ENCODE data around the gene PRR5.

DNA sequence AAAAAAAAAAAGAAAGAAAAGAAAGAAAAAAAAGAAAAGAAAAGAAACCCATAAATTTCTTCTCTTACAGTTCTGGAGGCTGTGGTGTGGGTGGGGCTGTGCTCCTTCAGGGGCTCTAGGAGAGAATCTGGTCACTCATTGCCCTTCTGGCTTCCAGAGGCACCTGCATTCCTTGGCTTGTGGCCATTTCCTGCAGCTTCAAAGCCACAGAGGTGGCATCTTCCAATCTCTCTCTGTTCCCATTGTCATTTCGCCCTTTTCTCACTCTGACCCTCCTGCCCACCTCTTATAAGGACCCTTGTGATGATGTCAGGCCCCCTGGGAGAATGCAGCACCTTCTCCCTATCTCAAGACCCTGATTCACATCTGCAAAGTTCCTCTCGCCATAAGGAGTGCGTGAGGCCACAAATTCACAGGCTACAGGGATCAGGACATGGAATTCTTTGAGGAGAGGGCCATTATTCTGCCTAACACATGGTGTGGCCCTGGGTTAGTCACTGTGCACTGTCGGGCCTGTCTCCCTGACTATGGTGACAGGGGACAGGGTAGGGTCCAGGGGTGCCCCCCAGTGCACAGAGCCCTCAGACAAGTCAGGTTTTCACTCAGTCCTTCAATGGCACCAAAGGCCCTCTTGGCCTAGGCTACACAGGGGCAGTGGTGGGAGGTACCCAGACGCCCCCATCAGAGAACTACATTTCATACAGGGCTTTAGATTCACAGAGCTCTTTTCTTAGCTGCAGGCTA lies 38.6 kb upstream of the PRR5 start:
- TF ChIP-seq, protein P1, sequence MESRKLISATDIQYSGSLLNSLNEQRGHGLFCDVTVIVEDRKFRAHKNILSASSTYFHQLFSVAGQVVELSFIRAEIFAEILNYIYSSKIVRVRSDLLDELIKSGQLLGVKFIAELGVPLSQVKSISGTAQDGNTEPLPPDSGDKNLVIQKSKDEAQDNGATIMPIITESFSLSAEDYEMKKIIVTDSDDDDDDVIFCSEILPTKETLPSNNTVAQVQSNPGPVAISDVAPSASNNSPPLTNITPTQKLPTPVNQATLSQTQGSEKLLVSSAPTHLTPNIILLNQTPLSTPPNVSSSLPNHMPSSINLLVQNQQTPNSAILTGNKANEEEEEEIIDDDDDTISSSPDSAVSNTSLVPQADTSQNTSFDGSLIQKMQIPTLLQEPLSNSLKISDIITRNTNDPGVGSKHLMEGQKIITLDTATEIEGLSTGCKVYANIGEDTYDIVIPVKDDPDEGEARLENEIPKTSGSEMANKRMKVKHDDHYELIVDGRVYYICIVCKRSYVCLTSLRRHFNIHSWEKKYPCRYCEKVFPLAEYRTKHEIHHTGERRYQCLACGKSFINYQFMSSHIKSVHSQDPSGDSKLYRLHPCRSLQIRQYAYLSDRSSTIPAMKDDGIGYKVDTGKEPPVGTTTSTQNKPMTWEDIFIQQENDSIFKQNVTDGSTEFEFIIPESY (IDR thresholded peaks at IDR 0.05; ENCODE audit: extremely low read depth, insufficient replicate concordance, low read length) = no peak
- no peak for TF ChIP-seq ZFX (IDR thresholded peaks at IDR 0.05)
- no peak for TF ChIP-seq EZH2 (IDR thresholded peaks at IDR 0.05)
- TF ChIP-seq, protein P2, sequence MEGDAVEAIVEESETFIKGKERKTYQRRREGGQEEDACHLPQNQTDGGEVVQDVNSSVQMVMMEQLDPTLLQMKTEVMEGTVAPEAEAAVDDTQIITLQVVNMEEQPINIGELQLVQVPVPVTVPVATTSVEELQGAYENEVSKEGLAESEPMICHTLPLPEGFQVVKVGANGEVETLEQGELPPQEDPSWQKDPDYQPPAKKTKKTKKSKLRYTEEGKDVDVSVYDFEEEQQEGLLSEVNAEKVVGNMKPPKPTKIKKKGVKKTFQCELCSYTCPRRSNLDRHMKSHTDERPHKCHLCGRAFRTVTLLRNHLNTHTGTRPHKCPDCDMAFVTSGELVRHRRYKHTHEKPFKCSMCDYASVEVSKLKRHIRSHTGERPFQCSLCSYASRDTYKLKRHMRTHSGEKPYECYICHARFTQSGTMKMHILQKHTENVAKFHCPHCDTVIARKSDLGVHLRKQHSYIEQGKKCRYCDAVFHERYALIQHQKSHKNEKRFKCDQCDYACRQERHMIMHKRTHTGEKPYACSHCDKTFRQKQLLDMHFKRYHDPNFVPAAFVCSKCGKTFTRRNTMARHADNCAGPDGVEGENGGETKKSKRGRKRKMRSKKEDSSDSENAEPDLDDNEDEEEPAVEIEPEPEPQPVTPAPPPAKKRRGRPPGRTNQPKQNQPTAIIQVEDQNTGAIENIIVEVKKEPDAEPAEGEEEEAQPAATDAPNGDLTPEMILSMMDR (IDR thresholded peaks at IDR 0.05 in 2 of 3, conservative IDR thresholded peaks at IDR 0.05 in 1 of 3; ENCODE audit: borderline replicate concordance in 1 of 3, insufficient read depth in 1 of 3, low read depth in 2 of 3, low read length in 2 of 3) = no peak
- TF ChIP-seq, protein P3, sequence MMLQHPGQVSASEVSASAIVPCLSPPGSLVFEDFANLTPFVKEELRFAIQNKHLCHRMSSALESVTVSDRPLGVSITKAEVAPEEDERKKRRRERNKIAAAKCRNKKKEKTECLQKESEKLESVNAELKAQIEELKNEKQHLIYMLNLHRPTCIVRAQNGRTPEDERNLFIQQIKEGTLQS (IDR thresholded peaks at IDR 0.05) = no peak
- TF ChIP-seq JUND (IDR thresholded peaks at IDR 0.05) = no peak
- no peak for TF ChIP-seq ELF1 (IDR thresholded peaks at IDR 0.05; ENCODE audit: borderline replicate concordance, low read depth)
- no peak for TF ChIP-seq POLR2AphosphoS5 (IDR thresholded peaks at IDR 0.05; ENCODE audit: low read depth, low read length)
- TF ChIP-seq POLR2A (IDR thresholded peaks at IDR 0.05; ENCODE audit: borderline replicate concordance, extremely low read depth, insufficient read depth, insufficient read length) = no peak
- TF ChIP-seq RAD21 (IDR thresholded peaks at IDR 0.05; ENCODE audit: low read depth) = no peak
- TF ChIP-seq, protein P4, sequence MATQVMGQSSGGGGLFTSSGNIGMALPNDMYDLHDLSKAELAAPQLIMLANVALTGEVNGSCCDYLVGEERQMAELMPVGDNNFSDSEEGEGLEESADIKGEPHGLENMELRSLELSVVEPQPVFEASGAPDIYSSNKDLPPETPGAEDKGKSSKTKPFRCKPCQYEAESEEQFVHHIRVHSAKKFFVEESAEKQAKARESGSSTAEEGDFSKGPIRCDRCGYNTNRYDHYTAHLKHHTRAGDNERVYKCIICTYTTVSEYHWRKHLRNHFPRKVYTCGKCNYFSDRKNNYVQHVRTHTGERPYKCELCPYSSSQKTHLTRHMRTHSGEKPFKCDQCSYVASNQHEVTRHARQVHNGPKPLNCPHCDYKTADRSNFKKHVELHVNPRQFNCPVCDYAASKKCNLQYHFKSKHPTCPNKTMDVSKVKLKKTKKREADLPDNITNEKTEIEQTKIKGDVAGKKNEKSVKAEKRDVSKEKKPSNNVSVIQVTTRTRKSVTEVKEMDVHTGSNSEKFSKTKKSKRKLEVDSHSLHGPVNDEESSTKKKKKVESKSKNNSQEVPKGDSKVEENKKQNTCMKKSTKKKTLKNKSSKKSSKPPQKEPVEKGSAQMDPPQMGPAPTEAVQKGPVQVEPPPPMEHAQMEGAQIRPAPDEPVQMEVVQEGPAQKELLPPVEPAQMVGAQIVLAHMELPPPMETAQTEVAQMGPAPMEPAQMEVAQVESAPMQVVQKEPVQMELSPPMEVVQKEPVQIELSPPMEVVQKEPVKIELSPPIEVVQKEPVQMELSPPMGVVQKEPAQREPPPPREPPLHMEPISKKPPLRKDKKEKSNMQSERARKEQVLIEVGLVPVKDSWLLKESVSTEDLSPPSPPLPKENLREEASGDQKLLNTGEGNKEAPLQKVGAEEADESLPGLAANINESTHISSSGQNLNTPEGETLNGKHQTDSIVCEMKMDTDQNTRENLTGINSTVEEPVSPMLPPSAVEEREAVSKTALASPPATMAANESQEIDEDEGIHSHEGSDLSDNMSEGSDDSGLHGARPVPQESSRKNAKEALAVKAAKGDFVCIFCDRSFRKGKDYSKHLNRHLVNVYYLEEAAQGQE (IDR thresholded peaks at IDR 0.05; ENCODE audit: low read depth) = no peak
- TF ChIP-seq ZNF274 (IDR thresholded peaks at IDR 0.05; ENCODE audit: low read depth, low read length) = no peak
- no peak for TF ChIP-seq SIN3A (IDR thresholded peaks at IDR 0.05; ENCODE audit: low read depth)
